ENCODE measurements around the gene FOXF1.

FOXF1 gene

DNA sequence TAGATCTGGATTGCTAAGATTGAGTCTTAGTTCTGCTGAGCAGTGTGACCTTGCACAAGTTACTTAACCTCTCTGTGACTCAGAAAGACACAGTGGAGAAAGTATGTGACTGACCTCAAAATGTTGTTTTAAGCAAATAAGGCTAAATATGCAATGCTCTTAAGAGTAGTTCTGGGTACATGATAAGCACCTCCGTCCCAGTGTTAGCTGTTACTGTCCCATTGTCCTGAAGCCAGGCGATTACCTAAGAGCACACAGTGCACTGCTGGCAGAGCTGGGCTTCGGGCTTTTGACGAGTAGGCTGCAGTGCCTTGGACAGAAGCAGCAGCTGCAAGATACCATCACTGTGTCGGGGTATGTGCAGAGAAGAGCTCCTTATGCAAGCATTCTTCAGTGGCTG is 32.7 kb upstream of the FOXF1 start:
- WGBS (ENCODE audit: extremely low coverage, insufficient coverage, low lambda C conversion rate), result no CpG with 5 or more reads among the region's 5 CpGs
- Histone ChIP-seq H3K56ac (ENCODE audit: low read length) (no peak overlapping the region), H3K27me3 (ENCODE audit: insufficient read depth, low read length, poor library complexity) (no peaks in the 10 kb centered on the region), H2BK5ac (ENCODE audit: low read length) (no peak overlapping the region), H3K23ac (ENCODE audit: low read length) (no peak overlapping the region), H3K36me3 (ENCODE audit: control insufficient read depth, insufficient read depth, low read length) (no peaks in the 10 kb centered on the region), H3K4me2 (ENCODE audit: low read length) (no peak overlapping the region), H3K9ac (ENCODE audit: low read length) (no peak overlapping the region), H3K27ac (ENCODE audit: low read depth, low read length) (no peak overlapping the region), H3K4me1 (ENCODE audit: control insufficient read depth, low read depth, low read length) (no peaks in the 10 kb centered on the region), H4K8ac (ENCODE audit: low read depth, low read length) (no peak overlapping the region), H3K79me1 (ENCODE audit: low read length) (no peaks in the 10 kb centered on the region), H3K4ac (ENCODE audit: low read depth, low read length) (no peak overlapping the region), H3K79me2 (ENCODE audit: control insufficient read depth, insufficient read depth, low read length) (no peaks in the 10 kb centered on the region), H2AK5ac (ENCODE audit: low read length) (no peak overlapping the region), H2BK15ac (replicated peaks; ENCODE audit: low read depth) (no peak overlapping the region), H4K5ac (ENCODE audit: low read length) (no peak overlapping the region), H3K18ac (ENCODE audit: low read length) (no peak overlapping the region), H3K4me3 (ENCODE audit: low read length) (no peak overlapping the region), H2BK120ac (ENCODE audit: low read depth, low read length) (no peak overlapping the region)
- no peak for DNase-seq

DNA sequence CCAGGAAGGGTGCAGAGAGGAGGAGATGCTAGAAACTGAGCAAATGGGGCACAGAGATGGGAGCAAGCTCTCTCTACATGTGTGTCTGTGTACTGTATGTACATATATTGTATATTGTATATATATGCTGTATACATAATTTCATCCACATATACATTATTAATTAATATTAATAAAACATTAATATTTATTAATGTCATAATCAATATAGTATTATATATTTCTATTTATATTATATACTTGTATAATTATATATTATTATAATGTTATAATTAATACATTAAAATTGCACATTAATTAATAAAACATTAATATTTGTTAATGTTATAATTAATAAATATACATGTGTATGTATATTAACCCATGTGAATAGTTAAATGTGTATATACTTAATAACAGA is 31.5 kb upstream of the FOXF1 start:
- H3K4ac ChIP-seq (ENCODE audit: low read depth, low read length), result no peak overlapping the region
- no peaks in the 10 kb centered on the region for H3K36me3 ChIP-seq (ENCODE audit: control insufficient read depth, insufficient read depth, low read length)
- H3K27ac ChIP-seq (ENCODE audit: low read depth, low read length), result no peak overlapping the region
- no peak overlapping the region for H2BK5ac ChIP-seq (ENCODE audit: low read length)
- H4K5ac ChIP-seq (ENCODE audit: low read length), result no peak overlapping the region
- H3K27me3 ChIP-seq (ENCODE audit: insufficient read depth, low read length, poor library complexity), result no peaks in the 10 kb centered on the region
- no peak overlapping the region for H3K9ac ChIP-seq (ENCODE audit: low read length)
- H3K4me3 ChIP-seq (ENCODE audit: low read length), result no peak overlapping the region
- no peak overlapping the region for H4K8ac ChIP-seq (ENCODE audit: low read depth, low read length)
- H3K4me1 ChIP-seq (ENCODE audit: control insufficient read depth, low read depth, low read length), result no peaks in the 10 kb centered on the region
- H2BK120ac ChIP-seq (ENCODE audit: low read depth, low read length), result no peak overlapping the region
- DNase-seq, result no peak
- H3K4me2 ChIP-seq (ENCODE audit: low read length), result no peak overlapping the region
- no peak overlapping the region for H3K23ac ChIP-seq (ENCODE audit: low read length)
- no peak overlapping the region for H2AK5ac ChIP-seq (ENCODE audit: low read length)
- no peaks in the 10 kb centered on the region for H3K79me2 ChIP-seq (ENCODE audit: control insufficient read depth, insufficient read depth, low read length)
- no peak overlapping the region for H3K56ac ChIP-seq (ENCODE audit: low read length)
- H3K79me1 ChIP-seq (ENCODE audit: low read length), result no peaks in the 10 kb centered on the region
- H2BK15ac ChIP-seq (replicated peaks; ENCODE audit: low read depth), result no peak overlapping the region
- no peak overlapping the region for H3K18ac ChIP-seq (ENCODE audit: low read length)

DNA sequence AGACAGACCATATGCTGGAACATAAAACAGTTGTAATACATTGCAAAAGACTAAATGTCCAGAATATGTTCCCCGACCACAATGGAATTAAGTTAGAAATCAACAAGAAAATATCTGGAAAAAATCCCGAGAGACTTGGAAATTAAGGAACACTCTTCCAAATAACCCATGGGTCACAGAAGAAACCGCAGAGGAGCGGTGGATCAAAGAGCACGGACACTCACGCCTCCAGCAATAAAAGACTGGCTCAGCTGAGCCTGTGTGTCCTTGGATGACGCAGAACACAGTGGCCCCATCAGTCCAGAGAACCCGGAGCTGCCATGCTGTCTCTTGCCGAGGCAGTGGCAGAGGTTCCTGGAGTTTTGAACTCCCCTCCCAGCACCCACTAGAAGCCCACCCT is 30.9 kb upstream of the FOXF1 start:
- H3K4ac ChIP-seq (ENCODE audit: low read depth, low read length), result no peak overlapping the region
- H3K56ac ChIP-seq (ENCODE audit: low read length), result no peak overlapping the region
- no peak for DNase-seq
- H2BK5ac ChIP-seq (ENCODE audit: low read length), result no peak overlapping the region
- no peaks in the 10 kb centered on the region for H3K27me3 ChIP-seq (ENCODE audit: insufficient read depth, low read length, poor library complexity)
- H3K79me1 ChIP-seq (ENCODE audit: low read length), result no peaks in the 10 kb centered on the region
- WGBS (ENCODE audit: extremely low coverage, insufficient coverage, low lambda C conversion rate), result no CpG with 5 or more reads among the region's 9 CpGs
- no peak overlapping the region for H4K8ac ChIP-seq (ENCODE audit: low read depth, low read length)
- no peak overlapping the region for H3K27ac ChIP-seq (ENCODE audit: low read depth, low read length)
- no peak overlapping the region for H4K5ac ChIP-seq (ENCODE audit: low read length)
- no peak overlapping the region for H3K9ac ChIP-seq (ENCODE audit: low read length)
- H3K79me2 ChIP-seq (ENCODE audit: control insufficient read depth, insufficient read depth, low read length), result no peaks in the 10 kb centered on the region
- no peak overlapping the region for H3K23ac ChIP-seq (ENCODE audit: low read length)
- H3K4me3 ChIP-seq (ENCODE audit: low read length), result no peak overlapping the region
- H3K4me1 ChIP-seq (ENCODE audit: control insufficient read depth, low read depth, low read length), result no peaks in the 10 kb centered on the region
- no peak overlapping the region for H3K18ac ChIP-seq (ENCODE audit: low read length)
- H2AK5ac ChIP-seq (ENCODE audit: low read length), result no peak overlapping the region
- H3K4me2 ChIP-seq (ENCODE audit: low read length), result no peak overlapping the region
- H2BK15ac ChIP-seq (replicated peaks; ENCODE audit: low read depth), result no peak overlapping the region
- no peaks in the 10 kb centered on the region for H3K36me3 ChIP-seq (ENCODE audit: control insufficient read depth, insufficient read depth, low read length)
- H2BK120ac ChIP-seq (ENCODE audit: low read depth, low read length), result no peak overlapping the region

DNA sequence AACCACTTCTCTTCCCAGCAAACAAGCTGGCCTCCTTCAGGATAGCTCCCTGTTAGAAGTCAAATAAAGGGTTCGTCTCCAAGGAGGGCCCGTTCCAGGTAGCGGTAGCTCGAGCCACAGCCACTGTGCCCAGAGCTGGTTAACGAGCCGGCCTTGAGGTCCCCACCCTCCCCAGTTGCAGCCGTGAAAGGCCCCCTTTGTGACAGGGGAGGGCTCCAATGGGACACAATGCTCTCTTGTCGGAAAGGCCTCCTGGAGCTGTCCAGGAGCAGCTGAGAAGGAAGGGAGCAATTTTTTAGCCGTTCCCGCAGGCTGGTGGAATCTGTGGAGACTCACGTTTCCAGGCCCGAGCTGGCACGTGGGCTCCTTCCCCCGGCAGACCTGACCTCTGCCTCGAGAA is 29.9 kb upstream of the FOXF1 start:
- H2AK5ac ChIP-seq (ENCODE audit: low read length), result no peak overlapping the region
- no peaks in the 10 kb centered on the region for H3K36me3 ChIP-seq (ENCODE audit: control insufficient read depth, insufficient read depth, low read length)
- no peak overlapping the region for H3K23ac ChIP-seq (ENCODE audit: low read length)
- no peak overlapping the region for H3K4me2 ChIP-seq (ENCODE audit: low read length)
- H4K8ac ChIP-seq (ENCODE audit: low read depth, low read length), result no peak overlapping the region
- H3K4me3 ChIP-seq (ENCODE audit: low read length), result no peak overlapping the region
- DNase-seq, result no peak
- H3K27ac ChIP-seq (ENCODE audit: low read depth, low read length), result no peak overlapping the region
- WGBS (ENCODE audit: extremely low coverage, insufficient coverage, low lambda C conversion rate), result no CpG with 5 or more reads among the region's 15 CpGs
- no peak overlapping the region for H3K4ac ChIP-seq (ENCODE audit: low read depth, low read length)
- H3K4me1 ChIP-seq (ENCODE audit: control insufficient read depth, low read depth, low read length), result no peaks in the 10 kb centered on the region
- no peaks in the 10 kb centered on the region for H3K27me3 ChIP-seq (ENCODE audit: insufficient read depth, low read length, poor library complexity)
- H3K79me2 ChIP-seq (ENCODE audit: control insufficient read depth, insufficient read depth, low read length), result no peaks in the 10 kb centered on the region
- H3K9ac ChIP-seq (ENCODE audit: low read length), result no peak overlapping the region
- H2BK15ac ChIP-seq (replicated peaks; ENCODE audit: low read depth), result no peak overlapping the region
- H2BK5ac ChIP-seq (ENCODE audit: low read length), result no peak overlapping the region
- H3K56ac ChIP-seq (ENCODE audit: low read length), result no peak overlapping the region
- H3K18ac ChIP-seq (ENCODE audit: low read length), result no peak overlapping the region
- H4K5ac ChIP-seq (ENCODE audit: low read length), result no peak overlapping the region
- H3K79me1 ChIP-seq (ENCODE audit: low read length), result no peaks in the 10 kb centered on the region
- no peak overlapping the region for H2BK120ac ChIP-seq (ENCODE audit: low read depth, low read length)

DNA sequence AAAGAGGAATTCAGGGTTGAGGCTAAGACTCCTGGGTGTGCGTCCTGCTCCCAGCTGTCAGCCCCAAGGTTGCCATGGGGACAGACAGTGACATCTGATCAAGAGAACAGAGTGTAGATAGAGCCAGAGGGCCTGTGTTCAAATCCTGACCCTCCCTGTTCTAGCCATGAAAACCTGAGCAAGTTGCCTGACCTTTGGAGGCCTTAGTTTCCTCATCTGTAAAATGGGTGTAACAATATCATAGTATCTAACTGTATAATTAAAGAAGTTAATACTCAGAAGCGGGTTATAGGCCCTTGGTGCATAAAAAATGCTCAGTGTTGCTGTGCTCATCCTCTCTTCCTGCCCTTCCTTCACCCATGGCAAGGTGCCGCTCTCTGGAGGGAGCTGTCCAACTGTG is 28.7 kb upstream of the FOXF1 start:
- no peak overlapping the region for H3K4me3 ChIP-seq (ENCODE audit: low read length)
- no peak overlapping the region for H3K4me2 ChIP-seq (ENCODE audit: low read length)
- no peak for DNase-seq
- H3K27ac ChIP-seq (ENCODE audit: low read depth, low read length), result no peak overlapping the region
- no peak overlapping the region for H3K18ac ChIP-seq (ENCODE audit: low read length)
- H2AK5ac ChIP-seq (ENCODE audit: low read length), result no peak overlapping the region
- no peak overlapping the region for H2BK15ac ChIP-seq (replicated peaks; ENCODE audit: low read depth)
- H3K36me3 ChIP-seq (ENCODE audit: control insufficient read depth, insufficient read depth, low read length), result no peaks in the 10 kb centered on the region
- no peak overlapping the region for H4K5ac ChIP-seq (ENCODE audit: low read length)
- no peak overlapping the region for H3K9ac ChIP-seq (ENCODE audit: low read length)
- H3K4me1 ChIP-seq (ENCODE audit: control insufficient read depth, low read depth, low read length), result no peaks in the 10 kb centered on the region
- no peaks in the 10 kb centered on the region for H3K79me2 ChIP-seq (ENCODE audit: control insufficient read depth, insufficient read depth, low read length)
- no CpG with 5 or more reads among the region's 3 CpGs for WGBS (ENCODE audit: extremely low coverage, insufficient coverage, low lambda C conversion rate)
- H3K79me1 ChIP-seq (ENCODE audit: low read length), result no peaks in the 10 kb centered on the region
- H2BK5ac ChIP-seq (ENCODE audit: low read length), result no peak overlapping the region
- no peaks in the 10 kb centered on the region for H3K27me3 ChIP-seq (ENCODE audit: insufficient read depth, low read length, poor library complexity)
- no peak overlapping the region for H3K56ac ChIP-seq (ENCODE audit: low read length)
- H3K23ac ChIP-seq (ENCODE audit: low read length), result no peak overlapping the region
- no peak overlapping the region for H2BK120ac ChIP-seq (ENCODE audit: low read depth, low read length)
- H4K8ac ChIP-seq (ENCODE audit: low read depth, low read length), result no peak overlapping the region
- H3K4ac ChIP-seq (ENCODE audit: low read depth, low read length), result no peak overlapping the region

DNA sequence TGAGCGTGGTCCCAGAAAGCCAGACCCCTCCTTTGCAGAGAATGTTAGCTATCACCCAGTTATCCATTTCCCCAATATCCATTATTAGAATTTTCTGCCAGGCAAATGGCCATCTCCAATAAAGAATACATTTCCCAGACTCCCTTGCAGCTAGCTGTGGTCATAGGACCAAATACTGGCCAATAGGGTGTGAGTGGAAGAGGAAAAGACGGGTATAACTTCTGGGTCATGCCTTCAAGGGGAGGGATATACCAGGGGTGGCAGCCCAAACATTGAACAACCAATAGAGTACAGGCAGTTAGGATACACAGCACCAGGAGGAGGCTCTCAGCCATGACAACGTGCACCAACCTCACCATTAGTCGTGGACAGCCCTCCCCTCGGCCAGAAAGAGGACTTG is 26.1 kb upstream of the FOXF1 start:
- no peak overlapping the region for H3K4ac ChIP-seq (ENCODE audit: low read depth, low read length)
- H4K8ac ChIP-seq (ENCODE audit: low read depth, low read length), result no peak overlapping the region
- no peak overlapping the region for H4K5ac ChIP-seq (ENCODE audit: low read length)
- H3K18ac ChIP-seq (ENCODE audit: low read length), result no peak overlapping the region
- WGBS (ENCODE audit: extremely low coverage, insufficient coverage, low lambda C conversion rate), result no CpG with 5 or more reads among the region's 5 CpGs
- no peak overlapping the region for H2AK5ac ChIP-seq (ENCODE audit: low read length)
- H3K27ac ChIP-seq (ENCODE audit: low read depth, low read length), result no peak overlapping the region
- no peaks in the 10 kb centered on the region for H3K79me1 ChIP-seq (ENCODE audit: low read length)
- no peak overlapping the region for H2BK120ac ChIP-seq (ENCODE audit: low read depth, low read length)
- no peaks in the 10 kb centered on the region for H3K79me2 ChIP-seq (ENCODE audit: control insufficient read depth, insufficient read depth, low read length)
- H3K4me2 ChIP-seq (ENCODE audit: low read length), result no peak overlapping the region
- no peak overlapping the region for H3K56ac ChIP-seq (ENCODE audit: low read length)
- no peaks in the 10 kb centered on the region for H3K27me3 ChIP-seq (ENCODE audit: insufficient read depth, low read length, poor library complexity)
- no peak overlapping the region for H3K23ac ChIP-seq (ENCODE audit: low read length)
- no peak overlapping the region for H3K9ac ChIP-seq (ENCODE audit: low read length)
- H3K4me1 ChIP-seq (ENCODE audit: control insufficient read depth, low read depth, low read length), result no peaks in the 10 kb centered on the region
- DNase-seq, result no peak
- H3K36me3 ChIP-seq (ENCODE audit: control insufficient read depth, insufficient read depth, low read length), result no peaks in the 10 kb centered on the region
- H2BK15ac ChIP-seq (replicated peaks; ENCODE audit: low read depth), result no peak overlapping the region
- H2BK5ac ChIP-seq (ENCODE audit: low read length), result no peak overlapping the region
- H3K4me3 ChIP-seq (ENCODE audit: low read length), result no peak overlapping the region
